Activated naive CD4-positive, alpha-beta T cell treated with anti-CD3 and anti-CD28 coated beads, Interleukin-2, amount 50 U/mL, for 24 hours (primary cell): ENCODE results near the gene FIBCD1.

Source experiments
- H3K27ac Mint-ChIP-seq: one replicate; pipeline ENCODE4 v1.8.0; 2021; ENCODE audit warnings: mild to moderate bottlenecking, mixed read lengths
- H3K27me3 Mint-ChIP-seq: one replicate; pipeline ENCODE4 v1.8.0; 2021; ENCODE audit warnings: mixed read lengths
- H3K36me3 Mint-ChIP-seq: one replicate; pipeline ENCODE4 v1.8.0; 2021; ENCODE audit warnings: mixed read lengths
- H3K4me1 Mint-ChIP-seq: one replicate; pipeline ENCODE4 v1.8.0; 2021; ENCODE audit warnings: mixed read lengths
- H3K4me3 Mint-ChIP-seq: one replicate; pipeline ENCODE4 v1.8.0; 2021; ENCODE audit warnings: mild to moderate bottlenecking, mixed read lengths
- H3K9me3 Mint-ChIP-seq: one replicate; pipeline ENCODE4 v1.8.0; 2021; ENCODE audit warnings: mixed read lengths

FIBCD1 gene

DNA sequence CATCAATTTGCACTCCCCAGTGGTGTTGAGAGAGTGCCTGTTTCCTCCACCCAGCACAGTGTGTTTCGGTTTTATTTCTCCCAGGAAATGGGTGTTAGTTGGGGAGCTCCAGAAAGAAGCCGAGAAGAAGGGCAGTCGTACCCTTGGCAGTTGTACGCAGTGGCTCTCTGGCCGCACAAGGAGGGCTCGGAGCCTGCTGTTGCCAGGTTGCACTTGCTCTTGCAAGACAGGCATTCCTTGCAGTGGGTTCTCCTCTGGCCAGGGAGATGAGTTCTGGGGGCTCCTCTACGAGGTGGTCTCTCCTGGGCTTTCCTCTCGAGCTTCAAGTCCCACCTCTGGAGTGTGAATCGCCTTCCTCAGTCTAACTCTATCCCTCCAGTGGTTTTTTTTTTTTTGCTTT is 71.5 kb downstream of the FIBCD1 start:
- Mint-ChIP-seq H3K36me3 (peaks cover 4% of the 10 kb centered on the region), H3K27ac (no peak overlapping the region), H3K4me1 (peaks cover 5% of the 10 kb centered on the region), H3K9me3 (no peaks in the 10 kb centered on the region), H3K27me3 (no peaks in the 10 kb centered on the region), H3K4me3 (no peak overlapping the region)

DNA sequence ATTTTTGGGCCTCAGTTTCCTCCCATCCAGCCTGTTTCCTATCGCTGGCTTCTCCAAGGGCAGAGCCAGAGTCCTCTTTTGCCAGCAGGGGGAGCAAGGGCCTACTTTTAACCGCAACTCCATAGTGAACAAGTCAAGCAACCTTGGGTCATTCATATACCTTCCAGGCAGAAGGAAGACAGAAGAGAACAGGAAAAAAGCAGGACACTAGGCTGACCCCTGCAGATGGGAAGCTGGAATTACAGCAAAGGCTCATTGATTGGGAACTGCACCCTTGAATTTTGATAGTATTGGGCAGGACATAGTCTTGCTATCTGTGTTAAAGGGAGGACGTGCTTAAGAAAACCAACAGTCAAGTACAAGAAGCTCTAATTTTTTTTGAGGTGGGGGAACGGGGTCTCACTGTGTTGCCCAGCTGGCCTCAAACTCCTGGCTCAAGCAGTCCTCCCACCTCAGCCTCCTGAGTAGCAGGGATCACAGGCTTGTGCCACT is 72.5 kb downstream of the FIBCD1 start:
- Mint-ChIP-seq H3K9me3 (no peaks in the 10 kb centered on the region), H3K27ac (no peak overlapping the region), H3K36me3 (no peaks in the 10 kb centered on the region), H3K4me1 (peaks cover 5% of the 10 kb centered on the region), H3K27me3 (no peaks in the 10 kb centered on the region), H3K4me3 (no peak overlapping the region)

DNA sequence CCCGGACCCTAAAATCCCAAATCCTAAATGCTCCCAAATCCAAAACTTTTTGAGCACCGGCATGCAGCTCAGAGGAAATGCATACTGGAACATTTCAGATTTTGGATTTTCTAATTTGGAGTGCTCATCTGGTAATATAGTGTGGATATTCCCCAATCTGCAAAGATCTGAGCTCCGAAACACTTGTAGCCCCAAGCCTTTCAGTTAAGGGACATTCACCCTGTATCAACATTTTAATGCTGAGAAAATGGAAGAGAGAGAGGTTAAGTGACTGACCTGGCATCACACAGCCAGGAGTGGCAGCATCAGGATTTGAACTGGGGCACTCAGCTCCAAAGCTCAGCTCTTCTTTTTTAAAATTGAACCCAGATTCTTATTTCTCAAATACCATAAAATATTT is 73.1 kb downstream of the FIBCD1 start:
- H3K36me3 Mint-ChIP-seq: no peaks in the 10 kb centered on the region
- H3K9me3 Mint-ChIP-seq: no peaks in the 10 kb centered on the region
- no peak overlapping the region for H3K4me3 Mint-ChIP-seq
- H3K4me1 Mint-ChIP-seq: peaks cover 5% of the 10 kb centered on the region
- H3K27me3 Mint-ChIP-seq: no peaks in the 10 kb centered on the region
- no peak overlapping the region for H3K27ac Mint-ChIP-seq

DNA sequence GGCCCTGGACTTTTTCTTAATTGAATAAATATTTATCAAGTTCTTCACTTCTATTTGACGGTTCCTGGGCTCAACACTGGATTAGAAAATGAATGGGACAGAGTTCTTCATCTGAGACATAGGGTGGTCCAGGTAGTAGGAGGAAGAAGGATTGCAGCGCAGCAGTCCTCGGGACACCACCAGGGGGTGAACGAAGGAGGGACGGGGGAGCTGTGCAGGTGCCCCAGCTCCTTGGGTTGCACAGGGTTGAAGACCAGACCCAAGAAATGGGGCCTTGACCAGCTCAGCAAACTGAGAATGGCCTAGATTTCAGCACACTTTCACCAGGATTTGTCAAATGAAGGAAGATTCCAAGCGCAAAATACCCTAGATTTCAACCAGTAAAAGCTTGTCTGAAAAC is 74.5 kb downstream of the FIBCD1 start:
- Mint-ChIP-seq H3K4me3 (no peak overlapping the region), H3K27me3 (no peaks in the 10 kb centered on the region), H3K9me3 (no peaks in the 10 kb centered on the region), H3K36me3 (no peaks in the 10 kb centered on the region), H3K27ac (no peak overlapping the region), H3K4me1 (peaks cover 5% of the 10 kb centered on the region)

DNA sequence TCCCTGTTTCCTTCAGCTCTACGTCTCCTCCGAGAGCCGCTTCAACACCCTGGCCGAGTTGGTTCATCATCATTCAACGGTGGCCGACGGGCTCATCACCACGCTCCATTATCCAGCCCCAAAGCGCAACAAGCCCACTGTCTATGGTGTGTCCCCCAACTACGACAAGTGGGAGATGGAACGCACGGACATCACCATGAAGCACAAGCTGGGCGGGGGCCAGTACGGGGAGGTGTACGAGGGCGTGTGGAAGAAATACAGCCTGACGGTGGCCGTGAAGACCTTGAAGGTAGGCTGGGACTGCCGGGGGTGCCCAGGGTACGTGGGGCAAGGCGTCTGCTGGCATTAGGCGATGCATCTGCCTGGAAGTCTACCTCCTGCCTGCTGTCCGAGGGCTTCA is 76.3 kb downstream of the FIBCD1 start:
- no peaks in the 10 kb centered on the region for H3K9me3 Mint-ChIP-seq
- H3K4me3 Mint-ChIP-seq: no peak overlapping the region

DNA sequence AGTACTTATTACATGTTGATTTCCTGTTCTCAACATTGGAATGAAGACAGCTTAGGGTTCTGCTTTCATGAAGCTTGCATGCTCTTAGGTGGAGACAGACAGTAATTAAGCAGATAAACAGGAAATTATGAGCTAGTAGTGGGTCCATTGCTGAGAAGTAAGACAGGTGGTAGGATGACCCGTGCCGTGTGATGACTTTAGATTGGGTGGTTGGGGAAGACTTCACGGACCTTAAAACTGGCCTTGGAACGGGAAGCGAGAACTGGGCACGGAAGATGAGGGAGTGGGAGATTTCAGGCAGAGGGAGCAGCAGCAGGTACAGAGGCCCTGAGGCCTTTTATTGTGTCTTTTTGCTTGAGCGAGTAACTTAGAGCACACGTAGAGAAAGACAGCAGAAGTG is 76.8 kb downstream of the FIBCD1 start:
- no peaks in the 10 kb centered on the region for H3K27me3 Mint-ChIP-seq
- H3K4me1 Mint-ChIP-seq: peaks cover 5% of the 10 kb centered on the region
- no peak overlapping the region for H3K27ac Mint-ChIP-seq
- H3K4me3 Mint-ChIP-seq: no peak overlapping the region
- peaks cover 1% of the 10 kb centered on the region for H3K36me3 Mint-ChIP-seq
- H3K9me3 Mint-ChIP-seq: no peaks in the 10 kb centered on the region

More for the DNA sequence above, 76.3 kb downstream of the FIBCD1 start:
- no peaks in the 10 kb centered on the region for H3K27me3 Mint-ChIP-seq
- peaks cover 5% of the 10 kb centered on the region for H3K4me1 Mint-ChIP-seq
- no peaks in the 10 kb centered on the region for H3K36me3 Mint-ChIP-seq
- no peak overlapping the region for H3K27ac Mint-ChIP-seq

DNA sequence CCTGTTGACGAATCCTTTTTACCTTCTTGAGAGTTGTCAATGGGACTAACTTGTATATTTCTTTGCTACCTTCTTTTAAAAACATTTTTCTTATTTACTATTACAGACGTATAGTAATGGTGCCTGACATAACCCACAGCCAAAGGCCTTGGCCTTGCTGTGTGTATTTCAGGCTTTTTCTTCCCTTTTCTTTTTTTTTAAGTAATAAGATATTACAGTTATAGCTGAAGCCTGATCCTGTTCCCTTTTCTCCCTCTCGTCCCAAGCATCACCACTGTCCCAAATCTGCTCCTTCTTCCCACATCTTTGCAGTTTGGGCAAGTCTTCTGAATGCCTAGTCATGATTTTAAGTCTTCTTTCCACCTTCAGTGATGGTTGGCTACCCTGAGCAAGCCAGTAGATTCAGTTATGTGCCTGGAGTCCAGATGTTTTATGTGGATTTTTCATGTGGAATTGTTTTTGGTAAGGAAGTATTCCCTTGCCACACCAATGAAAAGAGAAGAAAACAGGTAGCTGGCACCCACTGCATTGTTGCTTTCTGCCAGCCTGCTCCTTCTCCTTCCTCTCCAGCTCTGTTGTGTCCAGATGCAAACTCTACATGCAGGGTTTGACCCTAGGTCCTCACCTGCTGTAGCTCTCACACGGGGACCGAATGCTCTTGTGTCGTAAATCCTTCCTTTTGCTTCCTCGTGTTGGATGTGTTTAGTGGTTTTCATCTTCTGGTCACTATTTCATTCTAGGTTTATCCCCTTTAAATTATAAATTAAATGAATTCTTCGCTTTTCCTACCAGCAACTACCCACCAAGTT is 77.5 kb downstream of the FIBCD1 start:
- Mint-ChIP-seq H3K9me3 (no peaks in the 10 kb centered on the region), H3K27me3 (no peaks in the 10 kb centered on the region), H3K4me3 (no peak overlapping the region), H3K36me3 (peaks cover 1% of the 10 kb centered on the region), H3K4me1 (peaks cover 5% of the 10 kb centered on the region), H3K27ac (no peak overlapping the region)

DNA sequence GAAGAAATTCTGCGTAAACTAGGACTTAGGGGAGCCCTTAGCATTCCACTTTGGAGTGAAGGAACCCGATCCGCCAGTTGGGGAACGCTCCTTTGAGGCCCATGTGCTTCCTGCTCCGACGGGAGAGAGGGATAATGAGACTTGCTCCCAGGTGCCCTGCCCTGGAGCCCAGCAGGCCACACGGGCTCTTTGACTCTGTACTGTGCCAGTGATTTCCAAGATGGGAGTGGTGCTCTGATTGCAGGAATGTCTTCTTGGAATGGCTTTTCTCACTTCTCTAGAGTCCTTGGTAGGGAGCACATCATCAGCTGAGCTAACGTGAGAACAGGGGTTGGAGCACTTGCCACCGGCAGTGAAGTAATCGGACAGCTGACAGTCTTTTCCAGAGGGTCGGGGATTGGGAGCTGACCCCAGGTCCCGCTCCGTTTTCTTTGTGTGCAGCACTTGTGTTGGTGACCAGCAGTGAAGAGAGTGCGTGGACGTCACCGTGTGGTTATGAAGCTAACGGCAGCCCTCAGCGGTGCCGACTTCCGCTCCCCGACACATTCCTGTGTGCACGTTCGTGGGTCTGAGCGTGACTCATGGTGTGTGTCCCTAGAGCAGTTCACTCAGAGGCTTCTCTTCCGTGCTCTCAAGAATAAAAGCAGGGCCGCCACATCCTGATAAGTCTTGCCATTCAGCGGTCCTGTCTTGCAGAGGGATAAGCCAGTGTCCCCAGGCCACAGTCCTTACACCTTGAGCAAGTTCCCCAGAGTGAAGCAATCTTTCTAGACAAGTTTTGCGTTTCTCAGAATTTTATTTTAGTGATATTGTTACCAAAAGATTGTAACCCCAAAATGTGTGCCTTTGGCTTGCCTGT is 78.4 kb downstream of the FIBCD1 start:
- Mint-ChIP-seq H3K27ac (no peak overlapping the region), H3K4me1 (no peaks in the 10 kb centered on the region), H3K36me3 (peaks cover 1% of the 10 kb centered on the region), H3K4me3 (no peak overlapping the region), H3K27me3 (no peaks in the 10 kb centered on the region), H3K9me3 (no peaks in the 10 kb centered on the region)

DNA sequence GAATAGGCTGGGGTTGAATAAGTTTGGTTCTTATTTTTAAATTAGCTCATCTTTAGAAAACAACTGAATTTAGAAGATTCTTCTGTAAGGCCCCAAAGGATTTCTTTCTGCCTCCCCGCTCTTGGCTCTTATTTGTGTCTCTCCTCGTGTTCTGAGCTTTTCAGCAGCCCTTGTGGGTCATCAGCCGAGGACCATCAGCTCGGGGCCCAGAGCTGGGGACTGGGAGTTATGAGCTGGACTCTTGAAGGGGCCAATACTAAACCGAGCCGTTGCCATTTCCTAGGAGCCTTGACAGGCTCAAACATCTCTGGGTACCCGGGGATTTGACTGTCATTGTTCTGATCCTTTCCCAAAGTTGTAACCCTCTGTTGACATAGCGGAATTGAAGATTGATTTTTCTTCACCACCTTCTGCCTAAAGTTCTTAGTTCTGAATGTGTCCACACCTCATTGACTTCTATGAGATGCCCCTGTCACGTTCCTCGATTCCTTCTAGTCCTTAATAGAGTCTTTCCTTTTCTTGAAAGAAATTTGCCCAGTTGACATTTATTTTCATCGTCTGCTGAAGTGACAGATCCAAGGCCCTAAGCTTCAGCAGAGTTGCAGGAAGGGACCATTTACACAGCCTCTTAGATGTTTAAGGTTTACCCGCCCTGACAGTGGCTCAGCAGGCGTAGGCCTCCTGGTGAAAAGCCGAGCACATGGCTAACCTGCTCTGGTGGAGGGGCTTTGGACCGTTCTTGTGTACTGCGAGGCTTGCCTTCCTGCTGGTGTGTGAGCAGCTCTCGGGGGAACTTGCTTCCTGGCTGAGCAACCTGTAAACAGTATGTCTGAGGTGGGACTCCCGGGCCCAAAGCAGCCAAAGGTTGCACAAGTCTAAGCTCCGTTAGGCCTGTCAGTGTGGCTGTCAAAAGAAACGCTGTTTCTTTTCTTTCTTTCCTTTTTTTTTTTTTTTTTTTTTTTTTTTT is 80.0 kb downstream of the FIBCD1 start:
- Mint-ChIP-seq H3K27me3 (no peaks in the 10 kb centered on the region), H3K9me3 (no peaks in the 10 kb centered on the region), H3K4me3 (no peak overlapping the region), H3K27ac (no peak overlapping the region), H3K36me3 (peaks cover 1% of the 10 kb centered on the region), H3K4me1 (no peaks in the 10 kb centered on the region)

DNA sequence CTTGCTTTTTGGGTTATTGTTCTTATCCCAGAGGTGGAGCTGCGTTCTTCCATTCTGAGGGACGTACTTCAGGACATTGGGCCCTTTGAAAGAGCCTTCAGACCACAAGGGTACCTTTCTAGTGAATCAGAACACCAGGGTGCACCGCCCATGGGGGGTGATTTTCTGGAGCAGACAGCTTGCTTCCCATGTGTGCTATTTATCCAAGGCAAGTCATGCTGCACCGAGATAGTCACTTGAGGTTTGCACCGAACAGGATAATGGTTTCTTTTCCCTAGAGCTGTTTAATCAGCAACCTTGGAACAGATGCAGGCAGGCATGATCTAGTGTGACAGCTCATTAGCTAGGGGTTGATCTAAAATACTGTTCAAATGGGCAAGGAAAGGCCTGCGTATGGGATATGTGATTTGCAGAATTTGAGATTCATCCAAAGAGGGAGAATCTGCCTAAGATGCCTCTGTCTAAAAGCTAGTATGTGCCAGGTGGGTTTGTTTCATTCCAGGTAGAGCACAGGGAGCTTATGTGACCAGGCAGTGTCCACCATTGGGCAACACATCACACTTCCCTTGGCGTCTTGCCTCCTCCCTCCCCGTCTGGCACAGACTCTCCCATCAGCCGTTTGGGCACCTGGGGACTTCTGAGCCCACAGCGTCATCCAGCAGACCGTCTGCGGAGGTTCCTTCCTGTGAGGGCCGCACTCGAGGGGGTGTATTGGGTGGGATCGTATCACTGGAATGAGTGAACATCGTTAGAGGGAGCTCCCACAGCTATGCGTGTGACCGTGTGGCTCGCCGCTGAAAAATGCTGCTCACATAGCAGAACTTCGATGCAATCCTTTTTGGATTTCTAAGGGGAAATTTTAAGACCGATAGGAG is 80.9 kb downstream of the FIBCD1 start:
- Mint-ChIP-seq H3K27me3 (no peaks in the 10 kb centered on the region), H3K27ac (no peak overlapping the region), H3K4me1 (no peaks in the 10 kb centered on the region), H3K9me3 (no peaks in the 10 kb centered on the region), H3K36me3 (peaks cover 1% of the 10 kb centered on the region), H3K4me3 (no peak overlapping the region)

DNA sequence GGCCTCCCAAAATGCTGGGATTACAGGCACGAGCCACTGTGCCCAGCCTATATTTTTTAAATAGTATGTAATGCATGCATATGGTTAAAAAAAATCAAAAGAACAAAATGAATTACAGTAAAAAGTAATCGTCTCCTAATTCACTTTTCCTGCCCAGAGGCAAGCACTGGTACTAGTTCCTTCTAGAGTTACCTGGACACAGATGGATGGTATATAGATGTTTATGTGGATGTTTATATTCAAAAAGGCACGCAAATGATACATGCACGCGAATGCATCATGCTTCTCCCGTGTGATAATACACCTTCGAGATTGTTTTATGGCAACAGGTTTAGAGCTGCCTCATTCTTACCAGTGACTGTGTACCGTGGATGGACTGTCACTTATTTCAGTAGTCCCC is 82.6 kb downstream of the FIBCD1 start:
- Mint-ChIP-seq H3K4me3 (no peak overlapping the region), H3K36me3 (peaks cover 1% of the 10 kb centered on the region), H3K27me3 (no peaks in the 10 kb centered on the region), H3K4me1 (no peaks in the 10 kb centered on the region), H3K27ac (no peak overlapping the region), H3K9me3 (no peaks in the 10 kb centered on the region)

DNA sequence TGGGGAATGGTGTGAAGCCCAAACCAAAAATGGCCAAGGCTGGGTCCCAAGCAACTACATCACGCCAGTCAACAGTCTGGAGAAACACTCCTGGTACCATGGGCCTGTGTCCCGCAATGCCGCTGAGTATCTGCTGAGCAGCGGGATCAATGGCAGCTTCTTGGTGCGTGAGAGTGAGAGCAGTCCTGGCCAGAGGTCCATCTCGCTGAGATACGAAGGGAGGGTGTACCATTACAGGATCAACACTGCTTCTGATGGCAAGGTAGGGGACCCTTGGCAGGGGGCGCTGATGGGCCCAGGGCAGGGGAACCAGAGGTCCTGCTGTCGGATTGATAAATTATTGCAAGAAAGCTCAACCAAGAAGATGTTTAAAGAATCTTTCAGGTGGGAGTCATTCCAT is 84.2 kb downstream of the FIBCD1 start:
- Mint-ChIP-seq H3K4me1 (peaks cover 4% of the 10 kb centered on the region), H3K4me3 (no peak overlapping the region), H3K36me3 (peaks cover 1% of the 10 kb centered on the region), H3K27me3 (no peaks in the 10 kb centered on the region), H3K9me3 (no peaks in the 10 kb centered on the region), H3K27ac (no peak overlapping the region)

DNA sequence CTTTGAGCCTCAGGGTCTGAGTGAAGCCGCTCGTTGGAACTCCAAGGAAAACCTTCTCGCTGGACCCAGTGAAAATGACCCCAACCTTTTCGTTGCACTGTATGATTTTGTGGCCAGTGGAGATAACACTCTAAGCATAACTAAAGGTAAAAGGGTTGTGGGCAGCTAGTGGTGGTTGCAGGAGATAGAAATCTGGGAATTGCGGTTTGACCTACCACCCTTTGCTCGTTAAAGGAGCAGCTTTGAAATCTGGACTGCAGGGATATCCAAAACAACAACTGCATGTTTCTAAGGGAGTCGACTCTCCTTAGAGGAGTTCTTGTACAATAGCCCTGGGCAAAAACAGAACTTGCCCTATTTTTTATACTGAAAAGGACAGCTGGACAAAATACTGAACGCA is 85.0 kb downstream of the FIBCD1 start:
- H3K36me3 Mint-ChIP-seq: peaks cover 1% of the 10 kb centered on the region
- no peak overlapping the region for H3K4me3 Mint-ChIP-seq
- no peaks in the 10 kb centered on the region for H3K27me3 Mint-ChIP-seq
- no peaks in the 10 kb centered on the region for H3K9me3 Mint-ChIP-seq
- peaks cover 5% of the 10 kb centered on the region for H3K4me1 Mint-ChIP-seq
- H3K27ac Mint-ChIP-seq: no peak overlapping the region

DNA sequence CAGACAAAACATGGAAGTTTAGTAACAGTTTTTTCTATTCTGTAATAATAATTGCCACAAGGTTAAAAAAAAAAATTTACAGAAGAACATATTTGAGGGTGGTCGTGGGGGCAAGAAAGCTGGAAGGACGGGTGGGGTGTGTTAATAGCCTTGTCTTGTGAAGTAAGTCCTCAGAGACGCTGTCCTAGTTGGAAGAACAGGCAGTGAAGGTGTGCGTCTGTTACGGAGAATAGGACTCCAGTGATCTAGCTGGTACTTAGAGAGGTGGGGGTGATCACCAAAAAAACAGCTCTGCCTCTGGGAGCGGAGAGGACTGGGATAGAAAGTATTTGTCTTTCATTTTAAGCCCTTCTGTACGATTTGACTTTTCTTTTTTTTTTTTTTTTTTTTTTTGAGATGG is 86.2 kb downstream of the FIBCD1 start:
- peaks cover 5% of the 10 kb centered on the region for H3K4me1 Mint-ChIP-seq
- no peaks in the 10 kb centered on the region for H3K9me3 Mint-ChIP-seq
- H3K36me3 Mint-ChIP-seq: peaks cover 1% of the 10 kb centered on the region
- no peak overlapping the region for H3K27ac Mint-ChIP-seq
- no peak overlapping the region for H3K4me3 Mint-ChIP-seq
- no peaks in the 10 kb centered on the region for H3K27me3 Mint-ChIP-seq
